HuH-7.5 (cell line): ENCODE results near the gene CDC45.

ENCODE experiments used
- DNase-seq: peaks from one replicate; pipeline ENCODE4 v3.0.0; 2011; ENCODE audit warnings: low spot score

Gene CDC45

DNA sequence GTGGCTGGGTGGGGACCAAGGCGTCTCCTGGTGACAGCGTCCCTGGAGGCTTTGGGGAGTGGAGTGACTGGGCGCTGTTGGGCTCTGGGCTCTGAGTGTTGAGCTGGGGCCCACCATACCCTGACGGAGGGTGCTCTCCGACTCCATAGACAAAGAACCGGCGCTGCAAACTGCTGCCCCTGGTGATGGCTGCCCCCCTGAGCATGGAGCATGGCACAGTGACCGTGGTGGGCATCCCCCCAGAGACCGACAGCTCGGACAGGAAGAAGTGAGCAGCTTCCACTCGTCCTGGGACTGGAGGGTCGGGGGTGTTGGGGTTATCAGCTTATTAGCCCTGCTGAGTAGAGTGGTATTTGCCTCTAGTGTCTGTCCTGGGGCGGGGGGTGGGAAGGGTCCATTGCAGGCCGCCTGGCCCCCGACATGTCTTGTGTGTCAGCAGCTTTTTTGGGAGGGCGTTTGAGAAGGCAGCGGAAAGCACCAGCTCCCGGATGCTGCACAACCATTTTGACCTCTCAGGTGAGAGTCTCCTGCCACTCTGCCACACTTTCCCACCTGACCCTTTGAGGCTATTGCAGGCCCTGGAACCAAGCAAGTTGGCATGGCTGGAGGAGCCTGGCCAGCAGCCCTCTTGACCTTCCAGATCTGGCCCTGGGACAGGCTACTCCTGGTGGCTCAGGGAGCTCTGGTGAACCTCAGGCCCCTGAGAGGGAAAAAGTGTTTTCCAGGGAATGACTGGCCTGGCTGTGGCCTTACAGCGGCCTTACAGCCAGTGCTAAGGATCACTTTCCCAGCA, 36.9 kb downstream of the CDC45 start:
- no peak for DNase-seq

DNA sequence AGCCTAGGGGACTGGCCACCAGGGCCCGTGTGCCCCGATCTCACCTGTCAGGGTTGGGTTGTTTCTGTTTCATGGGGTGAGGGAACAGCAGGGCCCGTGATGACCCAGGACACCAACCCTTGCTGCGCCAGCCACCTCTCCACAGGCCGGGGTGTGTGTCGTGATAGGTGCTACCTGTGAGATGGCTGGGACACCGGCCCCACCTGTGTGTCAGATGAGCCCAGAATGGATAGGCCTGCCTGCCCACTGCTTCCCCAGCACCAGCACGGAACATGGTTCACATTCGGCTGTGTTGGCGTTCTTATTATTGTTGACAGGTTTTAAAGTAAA, 37.4 kb downstream of the CDC45 start:
- DNase-seq = no peak

DNA sequence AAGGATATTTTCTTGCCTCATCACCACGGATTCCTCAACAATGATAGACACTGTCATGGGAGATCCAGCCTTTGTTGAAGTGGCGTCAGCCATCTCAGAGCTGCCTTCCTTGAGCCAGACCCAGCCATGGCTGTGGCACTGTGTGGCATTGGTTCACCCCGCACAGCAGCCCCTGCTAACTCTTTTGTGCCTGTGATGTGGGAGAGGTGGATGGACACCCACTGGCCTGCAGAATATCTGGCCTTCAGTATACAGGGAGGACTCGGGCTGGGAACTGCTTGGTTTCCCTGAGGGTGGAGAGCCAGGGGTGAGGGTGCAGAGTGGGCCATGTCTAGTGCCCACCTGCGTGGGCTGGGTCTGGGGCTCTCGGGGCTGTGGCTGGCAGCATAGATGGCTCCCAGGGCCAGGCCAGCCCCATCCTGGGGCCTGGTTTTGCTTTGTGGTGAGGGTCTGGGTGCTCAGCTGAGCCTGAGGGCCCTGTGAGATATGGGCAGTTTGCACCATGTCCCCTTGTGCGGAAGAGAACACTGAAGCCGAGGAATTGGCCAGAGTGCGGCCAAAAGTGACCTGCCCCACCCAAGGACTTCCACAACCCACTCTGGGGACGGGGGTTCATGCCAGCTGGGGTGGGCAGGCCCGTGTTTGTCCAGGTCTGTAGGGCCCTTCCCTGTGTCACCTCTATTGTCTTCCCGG, 38.3 kb downstream of the CDC45 start:
- no peak for DNase-seq

DNA sequence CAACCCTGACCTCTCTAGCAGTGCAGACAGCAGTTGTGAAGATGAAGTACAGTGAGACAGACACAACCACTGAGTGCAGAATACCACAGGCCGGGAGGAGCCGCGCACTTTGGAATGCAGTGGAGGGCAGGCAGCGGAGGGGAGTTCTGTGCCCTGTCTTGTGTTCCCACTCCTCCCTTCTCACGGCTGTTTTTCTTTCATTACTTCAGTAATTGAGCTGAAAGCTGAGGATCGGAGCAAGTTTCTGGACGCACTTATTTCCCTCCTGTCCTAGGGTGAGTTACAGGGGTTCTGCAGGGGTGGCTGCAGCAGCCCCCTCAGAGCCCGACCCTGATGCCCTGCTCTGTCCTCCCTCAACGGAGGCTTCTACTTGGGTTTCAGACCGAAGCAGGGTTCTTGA, 38.9 kb downstream of the CDC45 start:
- DNase-seq = no peak

DNA sequence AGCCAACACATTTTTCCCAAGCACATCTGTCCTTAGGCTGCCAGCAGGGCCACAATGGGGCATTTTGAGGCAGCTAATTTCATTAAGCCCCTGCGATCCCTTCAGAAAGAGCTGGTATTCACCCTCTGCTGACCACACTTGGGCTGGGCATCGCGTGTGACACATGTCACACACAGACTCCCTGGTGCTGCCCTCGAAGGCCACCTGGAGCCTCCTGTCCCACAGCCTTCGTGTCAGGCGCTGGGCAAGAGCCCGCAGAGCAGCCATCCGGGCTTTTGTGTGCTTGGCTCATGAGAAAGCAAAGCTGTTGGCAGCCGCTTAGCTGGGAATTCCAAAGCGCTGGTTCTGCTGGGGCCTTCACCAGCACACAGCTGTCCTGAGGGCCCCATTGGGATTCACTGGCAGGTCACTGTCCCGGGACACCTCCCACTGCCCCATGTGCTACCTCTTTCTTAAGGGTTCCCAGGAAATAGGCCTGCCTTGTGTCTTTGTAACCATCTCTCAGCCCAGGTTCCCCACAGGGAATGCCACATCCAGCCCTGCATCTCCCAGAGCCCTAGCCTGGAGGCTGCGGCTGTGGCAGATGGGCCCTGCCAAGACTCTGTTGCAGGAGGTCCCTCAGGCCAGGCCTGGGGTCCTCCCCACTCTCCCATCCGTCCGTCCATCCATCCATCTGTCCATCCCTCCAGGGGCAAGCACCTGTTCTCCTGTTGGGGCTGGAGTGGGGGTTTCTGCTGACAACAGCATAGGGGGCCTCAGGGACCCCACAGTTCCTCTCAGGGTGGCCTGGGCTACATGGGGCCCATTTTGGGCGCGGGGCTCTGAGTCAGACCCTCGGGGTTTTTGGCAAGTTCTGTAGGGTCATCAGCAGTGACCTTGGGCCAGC, 39.6 kb downstream of the CDC45 start:
- no peak for DNase-seq

DNA sequence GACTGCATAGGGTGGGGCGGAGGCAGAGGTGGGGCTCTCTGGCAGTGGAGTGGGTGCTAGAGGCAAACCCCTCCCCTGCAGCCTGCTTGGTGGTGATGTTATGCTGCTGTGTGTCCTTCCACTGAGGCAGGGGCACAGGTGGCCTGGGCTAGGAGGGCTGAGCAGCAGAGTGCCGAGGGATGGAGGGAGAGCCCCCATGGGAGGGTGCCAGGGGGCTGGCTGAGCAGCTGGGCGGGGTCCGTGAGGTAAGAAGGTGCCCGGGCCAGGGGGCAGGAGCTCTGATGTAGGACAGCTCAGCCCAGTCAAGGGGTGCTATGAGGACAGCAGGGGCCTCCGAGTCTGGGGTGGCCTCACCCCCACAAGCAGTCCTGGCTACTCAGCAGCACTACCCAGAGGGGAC, 40.3 kb downstream of the CDC45 start:
- no peak for DNase-seq

DNA sequence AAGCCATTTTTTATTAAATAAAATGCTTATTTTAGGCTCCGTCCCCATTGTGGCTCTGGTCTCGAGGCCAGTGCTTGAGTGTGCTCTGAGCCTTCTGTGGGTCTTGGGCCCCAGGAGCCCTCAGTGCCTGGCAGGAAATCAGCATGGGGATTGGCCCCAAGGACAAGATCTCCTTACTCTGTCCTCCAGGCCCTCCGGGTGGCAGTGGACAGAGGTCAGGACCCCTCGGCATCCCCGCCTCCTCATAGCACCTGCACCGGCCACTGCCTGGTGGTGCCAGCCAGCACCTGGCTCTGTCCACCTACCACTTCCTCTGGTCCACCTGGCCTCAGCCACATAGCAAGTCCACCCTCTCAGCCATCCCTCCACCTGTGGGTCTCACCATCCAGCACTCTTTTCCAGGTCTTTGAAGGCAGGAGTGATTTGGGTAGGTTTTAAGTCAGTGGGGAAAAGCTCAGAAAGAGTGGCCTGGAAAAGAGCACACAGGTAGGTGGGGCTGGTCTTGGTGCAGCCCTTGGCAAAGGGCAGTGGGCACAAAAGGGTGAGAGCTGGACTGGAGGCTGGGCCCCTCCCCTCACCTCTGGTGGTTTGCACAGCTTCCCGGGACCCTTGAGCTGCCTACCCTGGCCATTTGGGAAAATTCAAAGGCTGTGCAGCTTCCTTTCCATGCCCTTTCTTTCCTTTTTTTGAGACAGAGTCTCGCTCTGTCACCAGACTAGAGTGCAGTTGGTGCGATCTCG, 41.0 kb downstream of the CDC45 start:
- no peak for DNase-seq

DNA sequence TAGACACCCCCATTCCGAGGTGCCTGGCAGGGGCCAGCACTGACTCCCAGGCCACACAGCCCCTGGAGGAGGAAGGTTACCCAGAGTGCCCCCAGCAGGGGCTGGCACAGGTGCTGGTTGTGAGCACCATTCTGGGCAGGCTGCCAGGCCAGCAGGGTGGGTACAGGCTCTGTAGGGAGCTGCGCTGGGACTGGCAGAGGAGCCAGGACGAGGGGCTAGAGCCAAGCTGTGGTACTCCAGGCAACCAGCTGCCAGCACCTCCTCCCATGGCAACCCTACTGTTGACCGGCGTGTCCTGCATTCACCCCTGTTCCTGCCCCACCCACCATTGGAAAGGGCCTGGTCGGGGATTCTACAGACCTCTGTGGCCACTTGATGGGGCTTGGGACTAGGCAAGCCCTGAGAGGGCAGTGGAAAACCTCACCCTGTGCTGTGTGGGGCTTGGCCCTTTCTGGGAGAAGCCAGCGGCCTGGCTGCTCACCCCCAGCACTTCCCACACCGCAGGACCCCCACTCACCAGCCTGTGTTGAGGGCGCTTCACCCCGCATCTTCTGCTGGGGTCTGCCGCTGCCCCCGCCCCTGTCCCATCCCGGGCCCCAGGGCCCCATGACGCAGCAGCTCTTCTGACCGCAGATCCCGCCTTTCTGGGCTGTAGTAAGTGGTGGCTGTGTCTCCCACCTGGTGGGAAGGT, 42.6 kb downstream of the CDC45 start:
- no peak for DNase-seq

DNA sequence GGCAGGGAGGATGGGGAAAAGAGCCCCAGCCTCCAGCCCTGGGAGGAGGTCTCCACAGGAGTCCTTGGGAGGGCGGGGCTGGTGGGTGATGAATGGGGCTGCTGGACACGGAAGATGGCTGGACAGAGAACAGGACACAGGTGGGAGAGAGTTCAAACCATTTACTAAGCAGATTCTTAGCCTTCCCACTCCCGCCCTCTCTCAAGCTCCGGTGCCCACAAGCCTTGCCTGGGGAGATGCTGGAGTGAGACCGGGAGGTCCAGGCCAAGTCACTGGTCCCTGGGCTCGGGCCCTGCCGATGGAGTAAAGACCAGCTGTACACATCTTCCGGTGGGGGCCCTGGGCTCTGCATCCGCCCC, 43.1 kb downstream of the CDC45 start:
- no peak for DNase-seq

DNA sequence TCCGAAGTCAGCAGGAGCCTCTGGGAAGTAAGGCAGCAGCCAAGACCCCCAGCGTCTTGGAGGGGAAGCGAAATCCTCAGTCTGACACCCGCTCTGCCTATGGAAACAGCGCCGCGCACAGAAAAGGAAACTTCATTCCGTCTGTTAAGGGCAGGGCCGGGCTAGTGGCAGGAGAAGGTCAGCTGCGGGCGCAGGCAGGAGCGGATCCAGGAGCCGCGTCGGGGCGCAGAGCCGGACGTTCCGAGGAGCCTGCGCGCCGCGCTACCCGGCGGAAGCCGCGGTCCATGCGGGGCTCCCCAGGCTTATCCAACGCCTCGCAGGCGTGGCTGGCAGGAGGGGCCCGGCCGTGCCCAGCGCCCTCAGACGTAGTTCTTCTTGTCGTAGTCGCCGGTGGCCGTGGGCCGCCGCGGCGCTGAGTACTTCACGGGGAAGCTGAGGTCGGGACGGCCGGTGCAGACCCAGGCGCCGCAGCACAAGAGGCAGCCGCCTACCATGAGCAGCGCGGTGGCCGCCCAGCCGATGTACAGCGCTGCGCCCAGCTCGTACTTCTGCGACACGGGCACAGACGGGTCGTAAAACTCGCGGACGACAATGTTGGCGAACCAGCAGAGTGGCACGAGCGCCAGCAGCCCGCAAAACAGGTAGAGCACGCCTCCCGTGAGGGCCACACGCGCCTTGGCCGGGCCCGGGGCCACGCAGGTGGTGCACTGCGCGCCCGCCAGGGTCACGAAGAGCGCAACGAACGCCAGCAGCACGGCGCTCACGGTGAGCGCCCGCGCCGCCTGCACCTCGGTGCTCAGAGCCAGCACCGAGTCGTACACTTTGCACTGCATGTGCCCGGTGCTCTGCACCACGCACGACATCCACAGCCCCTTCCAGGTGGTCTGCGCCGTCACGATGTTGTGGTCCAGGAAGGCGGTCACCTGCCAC, 43.8 kb downstream of the CDC45 start:
- no peak for DNase-seq

DNA sequence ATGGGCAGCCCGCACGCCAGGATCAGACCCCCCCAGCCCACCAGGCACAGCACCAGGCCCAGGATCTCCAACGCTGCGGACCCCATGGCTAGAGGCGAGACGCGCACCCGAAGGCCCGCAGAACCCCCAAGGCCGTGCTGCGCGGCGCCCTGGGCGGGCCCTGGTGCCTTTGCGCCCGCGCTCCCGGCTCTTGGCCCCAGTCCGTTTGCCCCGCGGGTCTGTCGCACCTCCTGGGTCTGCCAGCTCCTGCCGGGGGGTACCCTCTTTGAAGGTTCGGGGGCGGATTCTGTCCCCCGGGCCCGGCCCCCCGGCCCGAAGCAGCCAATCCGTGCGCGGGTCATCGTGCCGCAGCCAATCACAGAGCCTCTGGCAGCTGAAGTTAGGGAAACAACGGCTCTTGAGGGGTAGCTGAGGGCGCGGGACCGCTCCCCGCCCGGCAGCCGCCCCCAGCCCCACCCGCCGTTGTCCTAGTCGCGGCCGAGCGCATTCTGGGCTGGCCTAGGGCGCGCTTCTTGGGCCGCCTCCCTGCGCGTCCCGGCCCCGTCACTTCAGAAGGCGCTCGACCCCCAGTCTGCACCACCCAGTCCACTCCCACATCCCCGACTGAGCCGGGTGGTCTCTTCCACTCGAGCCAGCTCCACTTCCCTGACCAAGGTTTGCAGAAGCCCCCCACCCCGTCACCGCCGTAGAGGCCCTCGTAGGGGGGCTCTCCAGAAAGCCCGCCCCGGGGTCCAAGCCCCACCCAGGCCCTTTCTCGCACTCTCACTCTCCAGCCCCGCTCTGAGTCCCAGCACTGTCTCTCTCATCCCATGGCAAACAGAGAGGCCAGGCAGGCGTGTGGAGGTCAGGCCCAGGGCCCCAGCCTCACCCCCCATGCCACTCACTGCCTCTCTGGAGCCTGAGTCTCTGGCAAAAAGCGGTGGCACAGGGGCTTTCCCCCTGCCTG, 44.7 kb downstream of the CDC45 start, which contains the start of gene CLDN5:
CLDN5 (minus strand) TSS at position 241 of the 946 bp plus-strand sequence; CDS start at position 86, 155 bp downstream.
- no peak for DNase-seq

DNA sequence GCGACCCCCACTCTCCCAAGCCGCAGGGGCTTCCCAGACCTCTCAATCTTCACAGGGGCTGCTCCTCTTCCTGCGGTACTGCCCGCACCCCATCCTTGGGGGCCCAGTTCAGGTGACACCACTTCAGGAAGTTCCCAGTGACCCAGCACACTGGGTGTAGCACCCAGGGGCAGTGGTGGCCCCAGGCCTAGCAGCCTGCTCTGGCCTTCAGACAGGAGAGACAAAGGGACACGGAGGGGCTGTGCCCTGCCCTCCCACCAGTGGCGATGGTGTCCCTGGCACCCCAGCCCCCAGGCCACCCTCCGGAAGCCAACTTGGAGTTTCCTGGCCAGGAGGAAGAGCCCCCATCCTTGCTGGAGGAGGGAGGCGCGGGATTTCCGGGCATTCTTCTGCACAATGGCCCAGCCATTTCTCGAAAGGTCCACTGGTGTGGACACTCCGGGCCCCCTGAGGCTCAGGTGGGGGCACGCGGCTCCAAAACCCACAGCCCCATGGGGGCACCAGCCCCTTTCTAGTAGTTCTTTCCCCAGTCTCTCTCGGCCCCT, 45.5 kb downstream of the CDC45 start:
- DNase-seq = no peak

DNA sequence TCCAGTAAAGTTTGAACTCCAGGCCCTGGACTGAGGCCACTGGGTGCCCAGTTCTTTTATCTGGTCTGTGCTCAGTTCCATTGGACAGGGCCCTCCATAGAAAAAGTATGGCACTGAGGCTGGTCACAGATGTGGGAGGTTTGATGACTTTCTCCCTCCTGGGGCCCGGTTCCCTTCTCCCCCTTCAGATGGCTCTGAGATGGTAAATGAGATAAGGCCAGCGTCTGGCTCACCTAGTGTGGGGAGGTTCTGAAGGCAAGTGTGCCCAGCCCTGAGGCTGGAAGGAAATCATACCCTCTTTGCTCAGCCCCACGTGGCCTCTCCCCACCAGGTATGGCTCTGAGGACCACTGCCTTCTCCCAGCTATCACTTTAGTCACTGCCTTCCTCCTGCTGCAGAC, 45.9 kb downstream of the CDC45 start:
- no peak for DNase-seq

DNA sequence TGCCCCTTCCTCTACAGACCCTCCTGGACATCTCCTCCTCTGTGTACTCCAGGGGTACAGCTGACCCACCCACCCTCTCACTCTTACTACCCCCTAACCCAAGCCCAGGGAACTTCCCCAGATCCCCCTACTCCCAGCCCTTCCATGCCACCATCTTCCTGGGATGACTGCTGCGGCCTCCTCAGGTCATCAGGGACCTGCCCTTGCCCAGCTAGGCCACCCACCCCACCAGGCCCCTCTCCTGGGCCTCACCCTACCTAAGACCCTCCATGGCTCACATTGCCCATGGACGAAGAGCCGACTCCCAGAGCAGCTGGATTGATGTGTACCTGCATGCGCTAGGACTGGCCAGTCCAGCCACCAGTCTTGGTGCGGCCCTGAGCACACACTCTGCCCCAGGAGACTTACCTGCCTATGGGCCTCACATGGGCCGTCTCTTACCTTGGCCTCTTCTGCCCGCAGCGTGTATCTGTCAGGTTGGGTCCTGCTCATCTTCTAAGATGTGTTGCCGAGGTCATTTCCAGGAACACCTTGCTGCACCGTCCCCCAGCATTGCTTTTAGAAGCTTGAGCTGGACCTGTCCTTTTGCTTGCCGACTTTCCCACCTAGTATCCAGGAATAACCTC, 46.5 kb downstream of the CDC45 start:
- DNase-seq = no peak

DNA sequence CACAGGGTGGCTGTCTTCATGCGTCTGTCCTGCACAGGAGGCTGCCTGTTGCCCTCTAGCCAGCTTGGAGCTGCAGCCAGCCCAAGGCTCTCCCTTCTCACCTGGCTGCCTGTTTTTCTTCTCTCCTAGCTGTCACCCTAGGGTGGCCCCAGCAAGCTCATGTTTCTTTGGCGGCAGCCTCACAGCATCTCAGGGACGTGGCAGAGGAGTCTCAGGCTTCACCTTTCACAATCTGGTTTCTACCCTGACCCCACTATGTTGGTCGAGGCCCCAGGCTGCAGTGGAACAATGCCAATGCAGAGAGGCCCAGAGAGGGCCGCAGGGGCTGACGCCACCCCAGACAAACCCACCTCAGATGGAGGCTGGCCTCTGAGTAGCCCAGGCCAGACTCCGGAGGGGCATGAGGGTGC, 47.0 kb downstream of the CDC45 start:
- DNase-seq = no peak

DNA sequence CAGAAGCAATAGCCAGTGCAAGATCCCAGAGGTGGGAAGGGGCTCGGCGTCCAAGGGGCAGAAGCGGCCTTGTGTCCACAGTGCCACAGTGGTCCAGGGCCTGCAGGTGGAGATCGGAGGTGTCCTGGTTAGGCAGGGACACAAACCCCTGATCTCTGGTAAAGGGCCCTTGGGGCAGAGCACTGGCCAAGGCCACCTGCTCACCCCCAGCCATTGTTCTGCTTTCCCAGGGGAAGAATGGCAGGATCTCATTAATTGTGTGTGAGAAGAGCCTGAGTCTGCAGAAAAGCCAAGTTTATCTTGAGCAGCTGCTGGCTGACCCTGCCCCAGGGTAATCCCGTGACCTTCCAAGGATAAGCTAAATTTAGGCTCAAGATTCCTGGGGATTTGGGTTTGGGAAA, 47.6 kb downstream of the CDC45 start:
- no peak for DNase-seq

DNA sequence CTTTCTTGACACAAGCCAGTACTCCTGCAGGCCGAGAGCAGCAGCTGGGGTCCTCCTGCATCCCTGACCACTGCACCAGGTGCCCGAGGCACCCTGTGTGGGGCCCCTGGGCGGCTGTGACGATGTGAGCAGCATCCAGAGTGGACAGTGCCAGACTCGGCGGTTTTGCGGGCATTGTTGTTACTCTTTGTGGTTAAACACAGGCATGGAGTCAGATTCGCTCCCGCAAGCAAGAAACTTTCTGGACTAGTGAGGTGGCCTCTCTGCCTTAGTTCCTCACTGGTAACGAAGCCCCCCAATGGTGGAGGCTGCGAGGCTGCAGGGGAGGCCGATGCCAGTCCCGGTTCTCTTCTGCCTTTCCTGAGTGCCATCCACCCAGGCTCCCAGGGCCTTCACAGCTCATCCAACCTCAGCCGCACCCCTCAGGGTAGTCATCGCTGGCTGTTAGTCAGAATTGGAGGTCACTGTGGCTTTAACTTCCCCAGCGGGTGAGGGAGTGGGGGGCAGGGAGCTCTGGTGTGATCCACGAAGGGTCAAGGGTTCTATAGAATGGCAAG, 48.2 kb downstream of the CDC45 start:
- DNase-seq = no peak

DNA sequence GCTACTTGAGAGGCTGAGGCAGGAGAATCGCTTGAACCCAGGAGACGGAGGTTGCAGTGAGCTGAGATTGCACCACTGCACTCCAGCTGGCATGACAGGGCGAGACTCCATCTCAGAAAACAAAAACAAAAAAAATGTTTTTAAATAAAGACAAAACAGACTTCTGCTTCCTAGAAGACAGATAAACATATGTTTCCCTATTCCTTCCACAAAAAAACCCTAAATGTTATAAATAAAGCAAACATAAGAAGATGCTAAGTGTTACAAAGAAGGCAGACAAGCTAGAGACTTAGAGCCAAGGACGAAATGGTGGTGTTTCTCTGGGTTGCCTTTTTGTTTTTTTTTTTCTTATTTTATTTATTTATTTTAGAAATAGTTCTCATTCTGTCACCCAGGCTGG, 50.1 kb downstream of the CDC45 start:
- no peak for DNase-seq
